Lower leg skin (tissue), 4 donors: ENCODE results near the gene CYP2U1. TPM values are rescaled to one million over a fixed set of nuclear protein-coding genes. Genes with fewer than 3 reads are reported as not detected.

Experiments
- DNase-seq, 2 donors: peaks; one replicate each; pipeline ENCODE4 v3.0.0-alpha.2; 2019; ENCODE audit warnings: low spot score in 2 of 2
- H3K4me3 ChIP-seq: fragments of 200-600 bp; sonication (generic); 2 replicates; pipeline ENCODE4 v1.5.1; 2017; ENCODE audit warnings: mild to moderate bottlenecking, low read depth; ENCODE audit not compliant: poor library complexity, severe bottlenecking
- POLR2A ChIP-seq, 2 donors: fragments of 450-650 bp; IDR thresholded peaks; one replicate each; pipeline ENCODE4 v1.6.1; 2016 to 2017; ENCODE audit warnings: antibody characterized with exemption in 2 of 2, mild to moderate bottlenecking in 1 of 2, moderate library complexity in 1 of 2
- WGBS, 2 donors: methylation state at CpG; one replicate each; pipeline ENCODE4 v1.1.5; 2018; 5-methylcytosine and 5-hydroxymethylcytosine counted together
- intact Hi-C: fragments of 100-400 bp; cut with DNase I; formaldehyde crosslinking; loops from one replicate; pipeline ENCODE4 v1.15.0; 2023; ENCODE audit warnings: low total_unique reads
- total RNA-seq, 4 donors: library from RNA; depleted of rRNA; stranded (reverse); fragments of >200 nt; gene quantifications; one replicate each; pipeline ENCODE4 v1.1.0, GENCODE V29; 2016
- TF ChIP-seq, protein P1 (sequence below), 3 donors: fragments of 450-650 bp; IDR thresholded peaks; one replicate each; pipeline ENCODE4 v1.5.1; 2016; ENCODE audit warnings: antibody characterized with exemption in 3 of 3, mild to moderate bottlenecking in 3 of 3, moderate library complexity in 2 of 3

CYP2U1 gene
- total RNA-seq, 4 donors from 2014 or later: 2.2 to 5.8 (median 4.8) TPM

DNA sequence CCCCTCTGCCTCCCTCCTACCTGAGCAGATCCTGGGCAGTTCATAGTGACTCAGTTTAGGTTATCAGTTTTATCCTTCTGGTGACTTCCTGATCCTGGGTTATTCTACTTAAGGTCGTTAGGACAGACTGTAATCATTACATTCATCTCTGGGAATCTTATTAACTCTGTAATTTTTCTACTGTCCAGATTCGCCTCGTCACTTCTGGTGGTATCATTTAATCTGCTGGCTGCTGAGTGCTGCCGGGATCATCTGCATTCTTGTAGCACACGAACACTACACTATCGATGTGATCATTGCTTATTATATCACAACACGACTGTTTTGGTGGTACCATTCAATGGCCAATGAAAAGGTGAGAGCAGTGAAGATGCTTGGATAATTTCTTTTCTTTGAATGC lies 23.0 kb upstream of the CYP2U1 start:
- 92 to 93% methylated on average over 7 of the region's 7 CpGs for WGBS, 2 donors

DNA sequence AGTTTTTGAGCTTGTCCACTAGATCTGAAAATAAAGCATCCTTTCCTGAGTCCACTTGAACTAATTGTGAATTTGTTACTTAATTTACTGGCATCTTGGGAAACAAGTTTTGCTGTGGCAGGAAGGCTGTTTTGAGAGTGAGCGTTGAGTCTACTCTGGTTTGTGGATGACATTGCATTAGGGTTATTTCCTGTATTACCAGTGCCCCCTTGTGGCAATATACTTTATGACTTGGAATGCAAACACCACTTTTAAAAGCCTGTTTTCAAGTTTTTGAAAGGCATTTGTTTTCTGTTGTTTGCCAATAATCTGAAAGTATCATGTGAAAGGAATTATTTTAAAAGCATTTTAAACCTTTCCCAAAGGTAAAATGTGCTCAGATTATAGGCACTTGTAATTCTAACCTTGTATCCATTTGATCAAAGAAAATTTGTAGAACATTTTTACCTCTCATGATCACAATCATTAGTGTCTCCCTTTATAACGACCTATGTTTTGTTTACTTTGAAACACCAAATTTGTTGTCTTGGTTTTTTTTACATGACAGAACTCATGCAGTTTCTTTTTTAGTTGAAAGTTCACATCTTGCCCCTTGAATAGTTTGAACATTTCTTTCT lies 18.0 kb upstream of the CYP2U1 start:
- 13 to 21% methylated on average over 2 of the region's 2 CpGs for WGBS, 2 donors
- intact Hi-C loops: loop anchor here (1.0 kb wide), 1 partner anchor 156 kb away; no protein-coding TSS in a partner anchor
- H3K4me3 ChIP-seq: no peak overlapping the region
- DNase-seq: peak in 1 of 2 donors; percentile 52
- TF ChIP-seq POLR2A (IDR thresholded peaks at IDR 0.05): no peak
- TF ChIP-seq, protein P1, sequence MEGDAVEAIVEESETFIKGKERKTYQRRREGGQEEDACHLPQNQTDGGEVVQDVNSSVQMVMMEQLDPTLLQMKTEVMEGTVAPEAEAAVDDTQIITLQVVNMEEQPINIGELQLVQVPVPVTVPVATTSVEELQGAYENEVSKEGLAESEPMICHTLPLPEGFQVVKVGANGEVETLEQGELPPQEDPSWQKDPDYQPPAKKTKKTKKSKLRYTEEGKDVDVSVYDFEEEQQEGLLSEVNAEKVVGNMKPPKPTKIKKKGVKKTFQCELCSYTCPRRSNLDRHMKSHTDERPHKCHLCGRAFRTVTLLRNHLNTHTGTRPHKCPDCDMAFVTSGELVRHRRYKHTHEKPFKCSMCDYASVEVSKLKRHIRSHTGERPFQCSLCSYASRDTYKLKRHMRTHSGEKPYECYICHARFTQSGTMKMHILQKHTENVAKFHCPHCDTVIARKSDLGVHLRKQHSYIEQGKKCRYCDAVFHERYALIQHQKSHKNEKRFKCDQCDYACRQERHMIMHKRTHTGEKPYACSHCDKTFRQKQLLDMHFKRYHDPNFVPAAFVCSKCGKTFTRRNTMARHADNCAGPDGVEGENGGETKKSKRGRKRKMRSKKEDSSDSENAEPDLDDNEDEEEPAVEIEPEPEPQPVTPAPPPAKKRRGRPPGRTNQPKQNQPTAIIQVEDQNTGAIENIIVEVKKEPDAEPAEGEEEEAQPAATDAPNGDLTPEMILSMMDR (IDR thresholded peaks at IDR 0.05): peak in 1 of 3 donors; percentile 51

More for the DNA sequence above, 23.0 kb upstream of the CYP2U1 start:
- no peak overlapping the region for H3K4me3 ChIP-seq
- no peak for TF ChIP-seq POLR2A (IDR thresholded peaks at IDR 0.05)
- TF ChIP-seq, protein P1 (IDR thresholded peaks at IDR 0.05): no peak
- intact Hi-C loops: no loop called here
- no peak for DNase-seq

DNA sequence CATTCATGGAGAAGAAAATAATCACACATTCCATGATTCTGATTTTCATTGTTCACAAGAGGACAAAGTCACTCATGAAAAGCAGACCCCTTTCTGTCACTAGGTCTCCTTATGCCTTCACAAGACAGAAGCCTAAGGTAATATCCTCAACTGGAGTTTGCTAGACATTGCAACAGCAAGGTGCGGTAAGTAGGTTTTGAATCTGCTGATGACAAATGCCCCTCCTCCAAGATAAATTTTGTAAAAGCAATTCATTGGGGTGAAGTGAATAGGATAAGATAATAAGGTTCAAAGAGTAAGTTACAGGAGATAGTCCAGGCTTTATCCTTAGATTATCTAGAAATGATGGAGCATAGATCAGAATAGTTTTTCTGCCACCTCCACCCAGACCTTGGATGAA lies 16.1 kb upstream of the CYP2U1 start:
- TF ChIP-seq, protein P1 (IDR thresholded peaks at IDR 0.05): no peak
- TF ChIP-seq POLR2A (IDR thresholded peaks at IDR 0.05): no peak
- WGBS, 2 donors: 82 to 97% methylated on average over 1 of the region's 1 CpG
- no peak for DNase-seq
- intact Hi-C loops: no loop called here
- H3K4me3 ChIP-seq: no peak overlapping the region

DNA sequence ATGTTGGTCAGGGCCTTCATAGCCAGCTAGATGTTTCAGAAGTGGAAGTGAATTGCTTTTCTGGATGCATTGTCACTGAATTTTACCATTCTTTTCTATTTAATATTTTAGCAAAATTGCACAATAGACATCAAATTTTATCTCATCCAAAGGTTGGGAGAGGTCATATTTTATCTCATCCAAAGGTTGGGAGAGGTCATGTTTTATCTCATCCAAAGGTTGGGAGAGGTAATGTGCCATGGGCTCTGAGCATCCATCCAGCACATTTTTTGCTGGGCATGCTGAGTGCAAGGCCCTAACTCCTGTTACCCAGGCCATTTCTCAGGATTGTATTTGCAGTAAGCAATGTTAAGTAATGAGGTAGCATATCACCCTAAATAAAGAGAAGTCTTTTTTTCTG lies 14.7 kb upstream of the CYP2U1 start:
- DNase-seq: no peak
- intact Hi-C loops: no loop called here
- no peak overlapping the region for H3K4me3 ChIP-seq
- TF ChIP-seq, protein P1 (IDR thresholded peaks at IDR 0.05): no peak
- no peak for TF ChIP-seq POLR2A (IDR thresholded peaks at IDR 0.05)

DNA sequence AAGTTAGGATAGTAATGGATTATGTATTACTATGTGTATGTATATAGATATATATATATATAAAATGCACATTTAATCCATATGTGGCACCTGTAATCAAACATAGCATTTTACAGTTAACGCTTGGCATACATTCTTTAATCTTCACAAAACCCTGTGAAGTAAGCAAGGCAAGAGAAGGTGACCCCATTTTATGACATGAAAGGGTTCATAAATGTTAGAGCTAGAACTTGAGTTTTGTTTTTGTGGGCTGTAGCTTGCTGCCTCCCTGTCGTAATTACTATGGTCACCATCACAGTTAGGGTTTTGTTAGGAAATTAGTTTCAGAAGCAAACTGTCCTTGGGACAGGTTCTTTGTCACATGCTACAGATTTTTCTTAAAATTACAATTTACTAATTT lies 13.8 kb upstream of the CYP2U1 start:
- intact Hi-C loops: no loop called here
- DNase-seq: no peak
- H3K4me3 ChIP-seq: no peak overlapping the region
- 93 to 99% methylated on average over 2 of the region's 2 CpGs for WGBS, 2 donors
- TF ChIP-seq POLR2A (IDR thresholded peaks at IDR 0.05): no peak
- TF ChIP-seq, protein P1 (IDR thresholded peaks at IDR 0.05): no peak
